G401 (cell line): Measurements from ENCODE around the gene JAGN1. TPM values are rescaled to one million over a fixed set of nuclear protein-coding genes. Genes with fewer than 3 reads are reported as not detected.
A peak's percentile ranks its signal among the peaks of the same experiment; 100 is the strongest.
"Not testable (repeated sequence)": the region's sequence is repeated elsewhere in the genome, so short reads cannot be mapped to it uniquely, and the experiment has no call there.

ENCODE experiments used
- DNase-seq: peaks from one replicate; pipeline ENCODE4 v3.0.0-alpha.2; 2015; ENCODE audit warnings: low spot score
- in situ Hi-C: cut with HindIII; loops from 2 replicates; pipeline ENCODE4 v1.10.0; 2016; ENCODE audit warnings: low sequenced_read_pairs, mixed read lengths
- total RNA-seq: library from RNA; depleted of rRNA; stranded (reverse); fragments of >200 nt; shearing (Covaris generic); gene quantifications from 2 replicates; pipeline ENCODE4 v1.2.3, GENCODE V29; 2014; rRNA removed

The JAGN1 gene
- 25.1 and 30.0 TPM in 2 replicates for total RNA-seq

- in situ Hi-C loops, result no loop called here
- DNase-seq, result peak; percentile 90
Measured at GRCh38 chr3:9890249-9891071, at the start of gene JAGN1. Gene JAGN1 (plus strand): TSS chr3:9890610. CDS start chr3:9890723, 113 bp downstream.

- in situ Hi-C loops, result no loop called here
- no peak for DNase-seq
Measured at GRCh38 chr3:9841015-9841414, 49.4 kb upstream of the JAGN1 start.

- DNase-seq, result peak; percentile 98
Measured at GRCh38 chr3:9843715-9844438, 46.5 kb upstream of the JAGN1 start, which contains the start of gene RPUSD3. Gene RPUSD3 (minus strand): TSS chr3:9844008. CDS start chr3:9843990, 18 bp downstream.

GRCh38 chr3:9846231-9846630 lies 44.2 kb upstream of the JAGN1 start:
- in situ Hi-C loops, result no loop called here
- DNase-seq, result no peak

More at GRCh38 chr3:9843715-9844438, 46.5 kb upstream of the JAGN1 start, which contains the start of gene RPUSD3:
- in situ Hi-C loops, result no loop called here

GRCh38 chr3:9846931-9847488 lies 43.4 kb upstream of the JAGN1 start:
- DNase-seq, result no peak
- in situ Hi-C loops, result no loop called here

- in situ Hi-C loops, DNase-seq: not testable (repeated sequence)
Measured at GRCh38 chr3:9847870-9848269, 42.5 kb upstream of the JAGN1 start.

- peak; percentile 50 for DNase-seq
- in situ Hi-C loops, result not testable (repeated sequence)
Measured at GRCh38 chr3:9848860-9849259, 41.5 kb upstream of the JAGN1 start.

GRCh38 chr3:9851383-9851782 lies 39.0 kb upstream of the JAGN1 start:
- in situ Hi-C loops, DNase-seq: not testable (repeated sequence)

- in situ Hi-C loops, DNase-seq: not testable (repeated sequence)
Measured at GRCh38 chr3:9851926-9852325, 38.5 kb upstream of the JAGN1 start.

GRCh38 chr3:9852528-9852927 lies 37.9 kb upstream of the JAGN1 start:
- in situ Hi-C loops, result no loop called here
- DNase-seq, result no peak

GRCh38 chr3:9854291-9854940 lies 36.0 kb upstream of the JAGN1 start:
- DNase-seq, in situ Hi-C loops: not testable (repeated sequence)

- in situ Hi-C loops, result no loop called here
- DNase-seq, result no peak
Measured at GRCh38 chr3:9855594-9855993, 34.8 kb upstream of the JAGN1 start.

GRCh38 chr3:9859530-9860025 lies 30.8 kb upstream of the JAGN1 start:
- DNase-seq, result no peak
- in situ Hi-C loops, result no loop called here

- in situ Hi-C loops, result no loop called here
Measured at GRCh38 chr3:9861201-9861600, 29.2 kb upstream of the JAGN1 start.

GRCh38 chr3:9861626-9862130 lies 28.7 kb upstream of the JAGN1 start:
- in situ Hi-C loops, result no loop called here
- DNase-seq, result no peak

More at GRCh38 chr3:9861201-9861600, 29.2 kb upstream of the JAGN1 start:
- DNase-seq, result no peak

GRCh38 chr3:9862391-9863057 lies 27.9 kb upstream of the JAGN1 start:
- no peak for DNase-seq
- in situ Hi-C loops, result no loop called here

GRCh38 chr3:9863058-9863772 lies 27.2 kb upstream of the JAGN1 start:
- in situ Hi-C loops, result no loop called here
- DNase-seq, result no peak
